Retinal pigment epithelial cell (primary cell): Measurements from ENCODE around the gene HNRNPU.
A peak's percentile ranks its signal among the peaks of the same experiment; 100 is the strongest.
"Not testable (repeated sequence)": the region's sequence is repeated elsewhere in the genome, so short reads cannot be mapped to it uniquely, and the experiment has no call there.

Experiments
- DNase-seq: peaks from one replicate; pipeline ENCODE4 v3.0.0-alpha.2; 2010; ENCODE audit warnings: low read depth
- H3K4me3 ChIP-seq: 2 replicates; pipeline ENCODE4 v1.5.1; 2011; ENCODE audit warnings: mild to moderate bottlenecking, low read length, control low read depth, moderate library complexity
- TF ChIP-seq, protein P1 (sequence below): conservative IDR thresholded peaks from 2 replicates; pipeline ENCODE4 v1.5.1; 2011; ENCODE audit warnings: low read depth, low read length, control low read depth, inconsistent platforms

Gene HNRNPU

DNA sequence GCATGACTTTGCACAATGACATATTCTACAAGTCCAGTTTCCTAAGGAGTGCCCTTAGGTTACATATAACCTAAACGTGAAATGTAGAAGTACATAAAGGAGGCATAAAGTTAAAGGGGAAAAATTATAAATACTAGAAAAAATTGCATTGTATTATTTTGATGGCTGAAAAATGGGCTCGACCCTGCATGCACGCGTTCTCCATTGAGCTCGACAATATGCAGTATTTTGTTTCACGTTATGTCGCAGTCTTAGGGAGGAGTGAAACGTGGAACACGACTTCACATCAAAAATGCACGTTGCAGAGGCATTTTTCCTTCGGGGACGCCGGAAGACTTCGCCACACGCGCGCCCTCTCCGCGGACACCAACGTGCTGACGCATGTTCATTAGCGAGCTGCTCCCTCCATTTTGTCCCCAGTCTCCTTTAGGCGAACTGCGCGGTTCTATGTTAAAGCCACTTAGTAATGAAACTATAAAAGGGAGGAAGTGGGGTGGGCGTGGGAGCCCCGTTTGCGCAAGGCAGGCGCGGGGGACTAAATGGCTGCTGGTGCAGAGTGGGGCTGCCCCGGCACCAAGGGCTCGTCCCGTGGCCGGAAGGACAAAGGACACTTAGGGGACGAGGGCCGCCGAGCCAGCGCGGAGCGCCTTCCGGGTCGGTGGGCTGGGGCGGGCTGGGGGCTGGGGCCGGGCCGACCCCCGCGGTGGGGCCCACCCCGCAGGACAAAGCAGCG, 29.6 kb downstream of the HNRNPU start:
- TF ChIP-seq, protein P1, sequence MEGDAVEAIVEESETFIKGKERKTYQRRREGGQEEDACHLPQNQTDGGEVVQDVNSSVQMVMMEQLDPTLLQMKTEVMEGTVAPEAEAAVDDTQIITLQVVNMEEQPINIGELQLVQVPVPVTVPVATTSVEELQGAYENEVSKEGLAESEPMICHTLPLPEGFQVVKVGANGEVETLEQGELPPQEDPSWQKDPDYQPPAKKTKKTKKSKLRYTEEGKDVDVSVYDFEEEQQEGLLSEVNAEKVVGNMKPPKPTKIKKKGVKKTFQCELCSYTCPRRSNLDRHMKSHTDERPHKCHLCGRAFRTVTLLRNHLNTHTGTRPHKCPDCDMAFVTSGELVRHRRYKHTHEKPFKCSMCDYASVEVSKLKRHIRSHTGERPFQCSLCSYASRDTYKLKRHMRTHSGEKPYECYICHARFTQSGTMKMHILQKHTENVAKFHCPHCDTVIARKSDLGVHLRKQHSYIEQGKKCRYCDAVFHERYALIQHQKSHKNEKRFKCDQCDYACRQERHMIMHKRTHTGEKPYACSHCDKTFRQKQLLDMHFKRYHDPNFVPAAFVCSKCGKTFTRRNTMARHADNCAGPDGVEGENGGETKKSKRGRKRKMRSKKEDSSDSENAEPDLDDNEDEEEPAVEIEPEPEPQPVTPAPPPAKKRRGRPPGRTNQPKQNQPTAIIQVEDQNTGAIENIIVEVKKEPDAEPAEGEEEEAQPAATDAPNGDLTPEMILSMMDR = no peak
- peak overlapping the region; percentile 73 for H3K4me3 ChIP-seq
- peak; percentile 61 for DNase-seq

DNA sequence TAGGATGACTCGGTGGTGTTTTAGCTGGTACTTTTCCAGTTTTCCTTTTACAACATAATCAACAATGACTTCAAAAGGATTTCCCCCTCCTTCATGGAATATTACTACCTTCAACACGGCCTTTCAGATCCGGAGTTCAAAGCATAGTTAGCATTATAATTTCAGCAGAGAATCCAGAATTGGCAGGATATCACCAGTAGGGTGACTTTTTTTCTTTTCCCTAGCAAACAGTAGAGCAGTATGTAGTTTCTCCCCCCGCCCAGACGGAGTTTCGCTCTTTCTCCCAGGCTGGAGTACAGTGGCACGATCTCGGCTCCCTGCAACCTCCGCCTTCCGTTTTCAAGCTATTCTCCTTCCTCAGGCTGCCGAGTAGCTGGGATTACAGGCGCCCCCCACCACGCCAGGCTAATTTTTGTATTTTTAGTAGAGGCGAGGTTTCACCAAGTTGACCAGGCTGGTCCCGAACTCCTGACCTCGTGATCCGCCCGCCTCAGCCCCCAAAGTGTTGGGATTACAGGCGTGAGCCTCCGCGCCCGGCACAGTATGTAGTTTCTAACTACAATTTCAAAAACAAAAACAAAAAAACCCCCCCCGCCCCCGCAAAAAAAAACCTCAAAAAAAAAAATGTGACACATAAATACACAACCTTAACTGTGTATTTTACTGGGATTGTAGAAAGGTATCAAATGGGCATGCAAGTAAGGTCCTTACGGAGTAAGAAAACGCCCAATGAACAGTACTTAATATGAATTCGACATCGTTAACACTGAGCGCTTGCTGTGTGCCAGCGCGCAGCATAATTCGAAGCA, 30.4 kb downstream of the HNRNPU start:
- TF ChIP-seq, protein P1 = peak; percentile 25
- peak overlapping the region; percentile 73 for H3K4me3 ChIP-seq
- DNase-seq = peak; percentile 71

DNA sequence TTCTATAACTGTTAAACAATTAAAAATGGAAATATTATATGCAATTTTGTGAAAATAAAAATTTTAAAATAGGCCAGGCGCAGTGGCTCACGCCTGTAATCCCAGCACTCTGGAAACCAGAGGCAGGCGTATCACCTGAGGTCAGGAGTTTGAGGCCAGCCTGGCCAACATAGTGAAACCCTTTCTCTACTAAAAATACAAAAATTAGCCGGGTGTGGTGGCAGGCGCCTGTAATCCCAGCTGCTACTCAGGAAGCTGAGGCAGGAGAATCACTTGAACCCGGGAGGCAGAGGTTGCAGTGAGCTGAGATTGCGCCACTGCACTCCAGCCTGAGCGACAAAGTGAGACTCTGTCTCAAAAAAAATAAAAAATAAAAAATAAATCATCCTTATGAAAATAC, 31.1 kb downstream of the HNRNPU start:
- not testable (repeated sequence) for DNase-seq
- peak overlapping the region; percentile 73 for H3K4me3 ChIP-seq

DNA sequence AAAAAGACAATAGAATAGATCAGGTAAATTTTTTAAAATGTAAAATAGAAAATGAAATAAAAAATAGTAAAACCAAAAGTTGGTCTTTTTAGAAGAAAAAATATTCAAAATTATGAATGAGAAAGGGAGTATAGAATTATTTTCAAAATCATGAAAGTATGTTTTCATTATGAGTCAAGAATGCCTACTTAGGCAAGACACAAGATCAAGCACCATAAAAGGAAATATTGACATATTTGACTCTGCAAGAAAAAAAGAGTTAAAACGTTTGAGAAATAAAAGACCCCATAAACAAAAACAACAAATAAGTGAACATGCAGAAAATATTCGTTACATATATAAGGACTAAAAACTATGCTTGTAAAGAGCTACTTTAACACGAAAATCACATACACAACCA, 33.7 kb downstream of the HNRNPU start:
- DNase-seq = no peak
- TF ChIP-seq, protein P1 = no peak
- no peak overlapping the region for H3K4me3 ChIP-seq

DNA sequence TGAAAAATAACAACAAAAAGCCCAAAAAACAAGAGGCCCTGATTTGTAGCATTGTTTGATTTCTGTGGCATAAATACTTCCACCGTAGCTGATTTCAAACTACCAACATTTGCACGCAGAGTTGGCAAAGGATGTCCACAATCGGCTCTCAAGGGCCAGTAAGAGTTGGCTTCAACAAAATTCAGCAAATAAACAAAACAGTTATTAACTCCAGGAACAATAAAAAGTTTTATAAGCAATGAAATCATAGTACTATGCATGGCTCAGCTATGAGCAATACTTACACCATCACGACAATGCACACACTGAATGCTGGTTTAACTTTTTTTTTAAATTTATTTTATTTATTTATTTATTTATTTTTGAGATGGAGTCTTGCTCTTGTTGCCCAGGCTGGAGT, 37.6 kb downstream of the HNRNPU start:
- no peak for DNase-seq
- H3K4me3 ChIP-seq = no peak overlapping the region
- TF ChIP-seq, protein P1 = no peak

DNA sequence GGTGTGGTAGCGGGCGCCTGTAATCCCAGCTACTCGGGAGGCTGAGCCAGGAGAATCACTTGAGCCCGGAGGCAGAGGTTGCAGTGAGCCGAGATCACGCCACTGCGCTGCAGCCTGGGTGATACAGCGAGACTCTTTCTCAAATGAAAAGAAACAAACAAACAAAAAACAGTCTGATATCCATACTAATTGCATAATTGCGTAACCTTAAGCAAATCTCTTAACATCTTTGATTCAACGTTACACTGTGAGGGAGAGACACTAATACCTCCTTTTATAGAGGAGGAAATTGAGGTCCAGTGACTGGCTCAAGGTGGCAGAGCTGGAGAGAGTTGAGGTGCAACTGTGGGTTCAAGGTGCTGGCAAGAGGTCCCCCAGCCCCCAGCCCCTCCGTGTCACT, 41.5 kb downstream of the HNRNPU start:
- no peak overlapping the region for H3K4me3 ChIP-seq
- TF ChIP-seq, protein P1 = no peak
- no peak for DNase-seq

DNA sequence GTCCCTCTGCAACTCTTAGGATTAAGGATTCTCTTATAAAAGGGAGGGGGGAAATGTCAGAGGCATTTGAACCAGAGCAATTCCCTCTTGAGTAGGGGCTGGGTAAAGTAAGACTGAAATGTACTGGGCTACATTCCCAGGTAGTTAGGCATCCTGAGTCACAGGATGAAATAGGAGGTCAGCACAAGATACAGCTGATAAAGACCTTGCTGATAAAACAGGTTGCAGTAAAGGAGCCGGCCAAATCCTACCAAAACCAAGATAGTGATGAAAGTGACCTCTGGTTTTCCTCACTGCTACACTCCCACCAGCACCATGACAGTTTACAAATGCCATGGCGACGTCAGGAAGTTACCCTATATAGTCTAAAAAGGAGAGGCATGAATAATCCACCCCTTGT, 43.2 kb downstream of the HNRNPU start:
- TF ChIP-seq, protein P1 = no peak
- H3K4me3 ChIP-seq = no peak overlapping the region
- no peak for DNase-seq
